ENCODE measurements around the gene TGFBR3. TPM values are rescaled to one million over a fixed set of nuclear protein-coding genes. Genes with fewer than 3 reads are reported as not detected.

Gene TGFBR3
- total RNA-seq, 2 experiments from 2014 or later = 3.2 to 3.3 TPM

DNA sequence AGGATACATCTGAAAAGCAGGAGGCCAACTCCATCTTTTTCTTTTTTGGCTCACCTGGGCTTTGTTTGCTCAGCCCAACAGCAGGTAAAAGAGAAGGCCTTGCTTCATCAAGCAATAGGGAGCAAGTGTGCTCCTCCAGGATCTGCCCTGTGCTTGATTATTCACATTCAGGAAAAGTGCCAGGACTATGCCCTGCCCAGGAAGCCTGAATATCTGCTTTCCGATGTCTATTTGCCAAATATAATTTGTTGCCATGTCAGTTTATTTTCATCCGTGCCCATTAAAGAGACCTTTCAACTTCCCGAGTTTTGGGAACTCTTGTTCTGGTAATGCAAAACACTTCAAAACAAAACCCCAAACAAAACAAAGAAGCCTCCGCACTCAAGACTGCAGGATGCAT is 200.0 kb downstream of the TGFBR3 start:
- intact Hi-C loops (cut with micrococcal nuclease) = no loop called here
- no peak overlapping the region for H3K27ac Mint-ChIP-seq
- H3K4me3 Mint-ChIP-seq = no peak overlapping the region
- peaks cover 5% of the 10 kb centered on the region for H3K36me3 Mint-ChIP-seq (ENCODE audit: low read depth)
- no peaks in the 10 kb centered on the region for H3K27me3 Mint-ChIP-seq (ENCODE audit: low read depth)
- H3K4me1 Mint-ChIP-seq (ENCODE audit: low read depth) = peaks cover 20% of the 10 kb centered on the region
- no peak for DNase-seq
- H3K9me3 Mint-ChIP-seq = no peaks in the 10 kb centered on the region
- CTCF ChIA-PET = no interaction called here

DNA sequence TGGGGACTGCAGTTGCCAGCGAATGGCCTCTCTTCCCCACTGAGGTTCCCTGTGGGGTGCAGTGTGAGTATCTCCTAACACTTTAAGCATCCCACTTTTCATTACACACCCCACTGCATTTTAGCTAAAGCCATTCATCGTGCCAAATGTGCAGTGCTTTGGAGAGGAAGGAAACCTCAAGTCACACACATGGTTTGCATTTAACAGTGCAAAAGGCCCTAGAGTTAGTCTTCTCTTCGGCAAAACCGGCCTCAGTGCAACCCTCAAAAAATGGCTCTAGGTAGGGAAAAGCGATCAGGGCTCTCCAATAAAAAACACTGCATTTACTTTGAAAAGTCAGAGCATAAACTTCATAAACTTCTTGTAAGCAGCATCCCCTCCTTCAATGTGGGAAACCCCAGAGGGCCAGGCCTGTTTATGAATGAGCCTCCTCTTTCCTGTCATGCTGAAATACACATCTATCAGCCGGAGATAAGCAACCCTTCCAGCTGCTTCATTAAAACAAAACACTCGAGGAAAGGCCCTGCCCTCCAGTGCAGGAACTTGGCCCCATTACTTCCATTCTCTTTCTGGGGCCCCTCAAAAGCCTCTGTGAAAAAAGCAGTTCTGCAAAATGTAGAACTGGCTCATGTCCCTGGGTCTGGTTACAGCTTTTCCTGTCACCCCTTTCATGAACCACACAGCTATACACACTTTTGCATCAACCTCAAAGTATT is 201.3 kb downstream of the TGFBR3 start:
- CTCF ChIA-PET = interaction anchor here (1.1 to 1.8 kb wide), 3 partner anchors 9 to 201 kb away, joined by 3 to 5 read pairs (median 3); partner anchors contain the start of gene TGFBR3
- DNase-seq = peak; percentile 66

DNA sequence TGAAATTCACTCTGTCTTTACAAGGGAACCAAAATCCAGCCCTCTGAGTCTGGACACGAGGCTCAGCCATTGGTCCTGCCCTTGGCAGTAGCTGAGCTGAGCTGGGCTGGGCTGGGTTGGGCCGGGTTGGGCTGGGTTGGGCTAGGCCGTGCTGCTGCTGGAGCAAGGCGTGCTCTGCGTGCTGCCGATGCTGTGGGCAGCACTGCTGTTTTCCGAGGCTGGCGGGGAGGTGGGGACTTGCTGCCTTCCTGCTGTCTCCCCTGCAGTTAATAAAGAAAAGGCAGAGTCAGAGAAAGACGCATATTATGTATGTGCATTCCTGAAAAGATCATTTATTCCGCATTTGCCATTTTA is 202.4 kb downstream of the TGFBR3 start:
- intact Hi-C loops (cut with micrococcal nuclease) = no loop called here
- Mint-ChIP-seq H3K4me1 (ENCODE audit: low read depth) (peaks cover 20% of the 10 kb centered on the region), H3K9me3 (no peaks in the 10 kb centered on the region), H3K36me3 (ENCODE audit: low read depth) (peaks cover 3% of the 10 kb centered on the region), H3K27me3 (ENCODE audit: low read depth) (no peaks in the 10 kb centered on the region), H3K27ac (no peak overlapping the region), H3K4me3 (no peak overlapping the region)
- no peak for DNase-seq
- CTCF ChIA-PET = interaction anchor here (1.1 to 1.8 kb wide), 2 partner anchors 10 to 202 kb away, joined by 3 to 5 read pairs; partner anchors contain the start of gene TGFBR3

More for the DNA sequence above, 201.3 kb downstream of the TGFBR3 start:
- peak overlapping the region; percentile 76 for H3K27ac Mint-ChIP-seq
- H3K4me1 Mint-ChIP-seq (ENCODE audit: low read depth) = peaks cover 20% of the 10 kb centered on the region
- H3K27me3 Mint-ChIP-seq (ENCODE audit: low read depth) = no peaks in the 10 kb centered on the region
- intact Hi-C loops (cut with micrococcal nuclease) = loop anchor here (1.0 kb wide), 2 partner anchors 12 to 70 kb away; no protein-coding TSS in a partner anchor
- H3K4me3 Mint-ChIP-seq = peak overlapping the region; percentile 40
- peaks cover 4% of the 10 kb centered on the region for H3K36me3 Mint-ChIP-seq (ENCODE audit: low read depth)
- H3K9me3 Mint-ChIP-seq = no peaks in the 10 kb centered on the region

DNA sequence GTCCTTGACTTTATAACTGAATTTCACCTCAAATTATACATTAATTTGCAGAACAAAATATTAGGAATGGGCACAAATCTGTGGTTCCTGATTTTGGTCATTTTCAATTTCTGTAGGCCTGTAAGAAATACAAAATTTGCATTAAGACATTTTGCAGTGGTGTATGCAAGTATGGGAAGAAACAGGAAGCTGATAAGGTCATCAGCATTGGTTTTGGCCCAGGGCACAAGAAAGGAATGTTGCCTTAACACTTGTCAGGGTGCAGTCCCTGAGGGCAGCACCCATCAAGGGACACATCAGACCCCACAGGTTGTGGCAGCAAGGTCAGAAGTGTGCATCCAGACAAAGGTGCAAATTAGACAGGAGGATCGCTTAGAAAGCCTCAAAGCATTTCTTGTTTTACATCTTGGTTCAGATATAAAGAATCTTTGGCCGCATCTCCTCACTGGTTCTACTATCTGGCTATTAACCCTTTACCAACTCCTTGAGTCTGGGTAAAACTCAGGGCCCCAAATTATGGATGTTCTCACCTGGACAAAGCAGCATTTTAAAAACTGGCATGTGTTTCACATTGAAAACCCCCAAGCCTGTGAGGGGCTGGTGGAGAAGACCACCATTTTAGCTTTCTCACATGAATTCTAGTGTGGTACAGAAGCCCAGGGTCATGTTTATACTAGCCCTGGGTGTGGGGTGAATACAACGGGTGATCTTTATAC is 202.9 kb downstream of the TGFBR3 start:
- Mint-ChIP-seq H3K4me3 (no peak overlapping the region), H3K27me3 (ENCODE audit: low read depth) (no peaks in the 10 kb centered on the region), H3K27ac (no peak overlapping the region), H3K9me3 (no peaks in the 10 kb centered on the region), H3K36me3 (ENCODE audit: low read depth) (peaks cover 3% of the 10 kb centered on the region), H3K4me1 (ENCODE audit: low read depth) (peaks cover 20% of the 10 kb centered on the region)
- no peak for DNase-seq
- CTCF ChIA-PET = interaction anchor here (1.1 kb wide), 1 partner anchor 202 kb away, joined by 3 read pairs; the partner anchor contains the start of gene TGFBR3
- intact Hi-C loops (cut with micrococcal nuclease) = no loop called here

- CTCF ChIA-PET = no interaction called here
- H3K36me3 Mint-ChIP-seq (ENCODE audit: low read depth) = peaks cover 3% of the 10 kb centered on the region
- peaks cover 17% of the 10 kb centered on the region for H3K4me1 Mint-ChIP-seq (ENCODE audit: low read depth)
- no peak for DNase-seq
- H3K27me3 Mint-ChIP-seq (ENCODE audit: low read depth) = no peaks in the 10 kb centered on the region
- intact Hi-C loops (cut with micrococcal nuclease) = no loop called here
- H3K4me3 Mint-ChIP-seq = no peak overlapping the region
- no peak overlapping the region for H3K27ac Mint-ChIP-seq
- H3K9me3 Mint-ChIP-seq = no peaks in the 10 kb centered on the region
These were observed 205.3 kb downstream of the TGFBR3 start for GRCh38 chr1:91680556-91681155.

DNA sequence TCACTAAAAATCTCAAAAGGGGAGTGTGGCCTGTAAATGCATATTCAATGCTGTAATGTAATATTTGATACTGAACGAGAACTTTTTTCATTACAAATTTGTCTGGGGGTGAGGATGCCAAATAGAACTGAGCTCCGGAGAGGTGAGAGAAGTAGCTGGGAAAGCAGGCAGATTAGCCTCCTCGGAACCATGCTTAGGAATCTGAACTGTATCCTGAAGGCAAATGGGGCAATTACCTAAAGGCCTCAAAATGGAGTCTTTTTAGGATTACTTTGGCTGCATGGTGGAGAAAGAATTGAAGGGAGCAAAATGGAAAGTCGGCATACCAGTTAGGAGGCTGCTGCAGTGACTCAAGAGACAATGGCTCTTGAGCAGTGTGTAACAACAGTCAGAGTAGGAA is 206.5 kb downstream of the TGFBR3 start:
- H3K27me3 Mint-ChIP-seq (ENCODE audit: low read depth) = no peaks in the 10 kb centered on the region
- no peaks in the 10 kb centered on the region for H3K9me3 Mint-ChIP-seq
- DNase-seq = no peak
- intact Hi-C loops (cut with micrococcal nuclease) = no loop called here
- H3K36me3 Mint-ChIP-seq (ENCODE audit: low read depth) = peaks cover 3% of the 10 kb centered on the region
- CTCF ChIA-PET = no interaction called here
- H3K4me1 Mint-ChIP-seq (ENCODE audit: low read depth) = peaks cover 9% of the 10 kb centered on the region
- H3K27ac Mint-ChIP-seq = no peak overlapping the region
- H3K4me3 Mint-ChIP-seq = no peak overlapping the region

GRCh38 chr1:91676030-91676429 is 209.9 kb downstream of the TGFBR3 start:
- no peaks in the 10 kb centered on the region for H3K27me3 Mint-ChIP-seq (ENCODE audit: low read depth)
- peaks cover 2% of the 10 kb centered on the region for H3K36me3 Mint-ChIP-seq (ENCODE audit: low read depth)
- peaks cover 26% of the 10 kb centered on the region for H3K4me1 Mint-ChIP-seq (ENCODE audit: low read depth)
- intact Hi-C loops (cut with micrococcal nuclease) = no loop called here
- no peak for DNase-seq
- H3K27ac Mint-ChIP-seq = no peak overlapping the region
- CTCF ChIA-PET = no interaction called here
- no peaks in the 10 kb centered on the region for H3K9me3 Mint-ChIP-seq
- H3K4me3 Mint-ChIP-seq = no peak overlapping the region

- Mint-ChIP-seq H3K36me3 (ENCODE audit: low read depth) (peaks cover 2% of the 10 kb centered on the region), H3K4me1 (ENCODE audit: low read depth) (peaks cover 28% of the 10 kb centered on the region), H3K9me3 (no peaks in the 10 kb centered on the region), H3K27me3 (ENCODE audit: low read depth) (no peaks in the 10 kb centered on the region), H3K27ac (no peak overlapping the region), H3K4me3 (no peak overlapping the region)
- CTCF ChIA-PET = interaction anchor here (1.0 to 1.2 kb wide), 2 partner anchors 162 to 210 kb away, joined by 3 to 7 read pairs; no protein-coding TSS in a partner anchor
- intact Hi-C loops (cut with micrococcal nuclease) = loop anchor here (5.0 kb wide), 1 partner anchor 652 kb away; the partner anchor contains the start of gene ZNF644
- DNase-seq = no peak
These were observed 211.8 kb downstream of the TGFBR3 start for GRCh38 chr1:91674107-91674506.

- CTCF ChIA-PET = interaction anchor here (1.0 to 1.2 kb wide), 2 partner anchors 162 to 211 kb away, joined by 3 to 7 read pairs; no protein-coding TSS in a partner anchor
These were observed 212.3 kb downstream of the TGFBR3 start for GRCh38 chr1:91673613-91674012.

GRCh38 chr1:91672601-91673161 is 213.3 kb downstream of the TGFBR3 start:
- H3K36me3 Mint-ChIP-seq (ENCODE audit: low read depth) = peaks cover 2% of the 10 kb centered on the region
- no peaks in the 10 kb centered on the region for H3K9me3 Mint-ChIP-seq
- H3K4me1 Mint-ChIP-seq (ENCODE audit: low read depth) = peaks cover 28% of the 10 kb centered on the region
- no peaks in the 10 kb centered on the region for H3K27me3 Mint-ChIP-seq (ENCODE audit: low read depth)
- DNase-seq = peak; percentile 60
- CTCF ChIA-PET = interaction anchor here (0.6 kb wide), 1 partner anchor 218 kb away, joined by 5 read pairs; no protein-coding TSS in a partner anchor
- intact Hi-C loops (cut with micrococcal nuclease) = loop anchor here (1.0 to 5.0 kb wide), 10 partner anchors 12 to 650 kb away; partner anchors contain the start of gene ZNF644
- H3K4me3 Mint-ChIP-seq = no peak overlapping the region
- H3K27ac Mint-ChIP-seq = peak overlapping the region; percentile 73

More at GRCh38 chr1:91673613-91674012, 212.3 kb downstream of the TGFBR3 start:
- Mint-ChIP-seq H3K4me1 (ENCODE audit: low read depth) (peaks cover 28% of the 10 kb centered on the region), H3K36me3 (ENCODE audit: low read depth) (peaks cover 2% of the 10 kb centered on the region), H3K27me3 (ENCODE audit: low read depth) (no peaks in the 10 kb centered on the region), H3K4me3 (no peak overlapping the region), H3K27ac (peak overlapping the region; percentile 73), H3K9me3 (no peaks in the 10 kb centered on the region)
- intact Hi-C loops (cut with micrococcal nuclease) = loop anchor here (5.0 kb wide), 1 partner anchor 651 kb away; the partner anchor contains the start of gene ZNF644
- DNase-seq = no peak

DNA sequence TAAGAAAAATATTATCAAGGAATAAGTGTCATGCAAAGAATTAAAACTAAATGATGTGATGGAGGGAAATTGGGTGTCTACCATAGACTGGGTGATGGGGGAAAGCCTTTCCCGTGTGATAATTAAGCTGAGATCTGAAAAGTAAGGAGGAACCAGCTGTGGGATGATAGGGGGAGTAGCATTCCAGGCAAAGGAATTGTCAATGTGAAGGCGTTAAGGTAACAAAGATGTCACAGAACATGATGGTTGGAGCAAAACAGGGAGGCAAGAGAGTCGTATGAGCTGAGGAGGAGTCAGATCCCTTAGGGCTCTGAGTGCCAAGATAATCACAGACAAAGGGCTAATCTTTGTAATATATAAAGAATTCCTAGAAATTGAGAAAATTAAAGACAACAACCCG is 215.2 kb downstream of the TGFBR3 start:
- CTCF ChIA-PET = interaction anchor here (0.9 kb wide), 1 partner anchor 21 kb away, joined by 3 read pairs; no protein-coding TSS in a partner anchor
- Mint-ChIP-seq H3K4me3 (no peak overlapping the region), H3K27ac (no peak overlapping the region), H3K9me3 (no peaks in the 10 kb centered on the region), H3K27me3 (ENCODE audit: low read depth) (no peaks in the 10 kb centered on the region), H3K36me3 (ENCODE audit: low read depth) (peaks cover 2% of the 10 kb centered on the region), H3K4me1 (ENCODE audit: low read depth) (peaks cover 28% of the 10 kb centered on the region)
- intact Hi-C loops (cut with micrococcal nuclease) = loop anchor here (5.0 kb wide), 1 partner anchor 648 kb away; the partner anchor contains the start of gene ZNF644
- DNase-seq = no peak

All from activated naive CD4-positive, alpha-beta T cell treated with anti-CD3 and anti-CD28 coated beads for 36 hours (primary cell).